ENCODE measurements around the gene M6PR.

M6PR gene

GRCh38 chr12:8950702-8951478 is 1.4 kb upstream of the M6PR start:
- H3K4me3 ChIP-seq (ENCODE audit: low read length, poor library complexity, severe bottlenecking) = peak overlapping the region; percentile 95
- TF ChIP-seq EZH2phosphoT487 (IDR thresholded peaks at IDR 0.05; ENCODE audit: borderline replicate concordance) (no peak), CTCF (conservative IDR thresholded peaks at IDR 0.05; ENCODE audit: low read length) (peak; percentile 36; the same call in 1 of the 2 replicates)
- no peaks in the 10 kb centered on the region for H3K27me3 ChIP-seq (ENCODE audit: insufficient read depth, low read length, poor library complexity, severe bottlenecking)
- H3K9me2 ChIP-seq (replicated peaks; ENCODE audit: low read depth, low read length) = no peaks in the 10 kb centered on the region
- peaks cover 44% of the 10 kb centered on the region for H3K4me1 ChIP-seq (ENCODE audit: insufficient read depth, low read length, poor library complexity, severe bottlenecking)
- peaks cover 6% of the 10 kb centered on the region; the same call in 1 of the 2 replicates for H3K36me3 ChIP-seq (ENCODE audit: insufficient read depth, low read length)
- H4K20me1 ChIP-seq (ENCODE audit: insufficient read depth, low read length, poor library complexity, severe bottlenecking) = peaks cover 33% of the 10 kb centered on the region
- H3K4me2 ChIP-seq (ENCODE audit: low read depth, low read length, poor library complexity, severe bottlenecking) = peak overlapping the region; percentile 79
- H3K9ac ChIP-seq (ENCODE audit: low read depth, low read length, poor library complexity, severe bottlenecking) = peak overlapping the region; percentile 95
- peaks cover 39% of the 10 kb centered on the region for H3K79me2 ChIP-seq (ENCODE audit: insufficient read depth, low read length)
- H3K9me3 ChIP-seq (ENCODE audit: insufficient read depth, low read depth, low read length) = peaks cover 7% of the 10 kb centered on the region; the same call in 1 of the 2 replicates
- H2AFZ ChIP-seq (ENCODE audit: low read length) = peak overlapping the region; percentile 94
- H3F3A ChIP-seq (ENCODE audit: low read depth) = no peaks in the 10 kb centered on the region

GRCh38 chr12:8950221-8950527 is 729 bp upstream of the M6PR start:
- Histone ChIP-seq H3K9ac (ENCODE audit: low read depth, low read length, poor library complexity, severe bottlenecking) (peak overlapping the region; percentile 95), H3K9me2 (replicated peaks; ENCODE audit: low read depth, low read length) (no peaks in the 10 kb centered on the region), H3K9me3 (ENCODE audit: insufficient read depth, low read depth, low read length) (peaks cover 4% of the 10 kb centered on the region; the same call in 1 of the 2 replicates), H4K20me1 (ENCODE audit: insufficient read depth, low read length, poor library complexity, severe bottlenecking) (peaks cover 40% of the 10 kb centered on the region), H3K36me3 (ENCODE audit: insufficient read depth, low read length) (peaks cover 13% of the 10 kb centered on the region; the same call in 1 of the 2 replicates), H3K4me3 (ENCODE audit: low read length, poor library complexity, severe bottlenecking) (peak overlapping the region; percentile 95), H3K27me3 (ENCODE audit: insufficient read depth, low read length, poor library complexity, severe bottlenecking) (no peaks in the 10 kb centered on the region), H3F3A (ENCODE audit: low read depth) (no peaks in the 10 kb centered on the region), H2AFZ (ENCODE audit: low read length) (peak overlapping the region; percentile 94), H3K4me2 (ENCODE audit: low read depth, low read length, poor library complexity, severe bottlenecking) (peak overlapping the region; percentile 79), H3K4me1 (ENCODE audit: insufficient read depth, low read length, poor library complexity, severe bottlenecking) (peaks cover 44% of the 10 kb centered on the region), H3K79me2 (ENCODE audit: insufficient read depth, low read length) (peaks cover 47% of the 10 kb centered on the region)
- no peak for TF ChIP-seq EZH2phosphoT487 (IDR thresholded peaks at IDR 0.05; ENCODE audit: borderline replicate concordance)
- no peak for TF ChIP-seq CTCF (conservative IDR thresholded peaks at IDR 0.05; ENCODE audit: low read length)

- H2AFZ ChIP-seq (ENCODE audit: low read length) = peak overlapping the region; percentile 77
- H3K4me3 ChIP-seq (ENCODE audit: low read length, poor library complexity, severe bottlenecking) = peak overlapping the region; percentile 95
- H4K20me1 ChIP-seq (ENCODE audit: insufficient read depth, low read length, poor library complexity, severe bottlenecking) = peaks cover 41% of the 10 kb centered on the region
- no peaks in the 10 kb centered on the region for H3K27me3 ChIP-seq (ENCODE audit: insufficient read depth, low read length, poor library complexity, severe bottlenecking)
- H3K9ac ChIP-seq (ENCODE audit: low read depth, low read length, poor library complexity, severe bottlenecking) = peak overlapping the region; percentile 95
- peak overlapping the region; percentile 87 for H3K4me2 ChIP-seq (ENCODE audit: low read depth, low read length, poor library complexity, severe bottlenecking)
- no peaks in the 10 kb centered on the region for H3F3A ChIP-seq (ENCODE audit: low read depth)
- H3K36me3 ChIP-seq (ENCODE audit: insufficient read depth, low read length) = peaks cover 26% of the 10 kb centered on the region; the same call in 1 of the 2 replicates
- H3K4me1 ChIP-seq (ENCODE audit: insufficient read depth, low read length, poor library complexity, severe bottlenecking) = peaks cover 37% of the 10 kb centered on the region
- no peaks in the 10 kb centered on the region for H3K9me2 ChIP-seq (replicated peaks; ENCODE audit: low read depth, low read length)
- TF ChIP-seq EZH2phosphoT487 (IDR thresholded peaks at IDR 0.05; ENCODE audit: borderline replicate concordance) (no peak), CTCF (conservative IDR thresholded peaks at IDR 0.05; ENCODE audit: low read length) (no peak)
- H3K79me2 ChIP-seq (ENCODE audit: insufficient read depth, low read length) = peaks cover 56% of the 10 kb centered on the region
- peaks cover 4% of the 10 kb centered on the region; the same call in 1 of the 2 replicates for H3K9me3 ChIP-seq (ENCODE audit: insufficient read depth, low read depth, low read length)
Measured at GRCh38 chr12:8948701-8949341, 624 bp downstream of the M6PR start.
